Neural progenitor cell (in vitro differentiated cells): ENCODE measurements around the gene DNAI4.

Experiments used
- EZH2 ChIP-seq: fragments of 200-600 bp; sonication (generic); IDR thresholded peaks from 2 replicates; pipeline ENCODE4 v1.6.1; 2017; ENCODE audit warnings: antibody characterized with exemption, mild to moderate bottlenecking, moderate library complexity
- EZH2phosphoT487 ChIP-seq: fragments of 200-600 bp; sonication (generic); IDR thresholded peaks from 2 replicates; pipeline ENCODE4 v1.6.1; 2017; ENCODE audit warnings: antibody characterized with exemption
- TF ChIP-seq, protein P1 (sequence below): fragments of 200-600 bp; sonication (generic); IDR thresholded peaks from 2 replicates; pipeline ENCODE4 v1.5.1; 2017; ENCODE audit warnings: antibody characterized with exemption, mild to moderate bottlenecking

DNA sequence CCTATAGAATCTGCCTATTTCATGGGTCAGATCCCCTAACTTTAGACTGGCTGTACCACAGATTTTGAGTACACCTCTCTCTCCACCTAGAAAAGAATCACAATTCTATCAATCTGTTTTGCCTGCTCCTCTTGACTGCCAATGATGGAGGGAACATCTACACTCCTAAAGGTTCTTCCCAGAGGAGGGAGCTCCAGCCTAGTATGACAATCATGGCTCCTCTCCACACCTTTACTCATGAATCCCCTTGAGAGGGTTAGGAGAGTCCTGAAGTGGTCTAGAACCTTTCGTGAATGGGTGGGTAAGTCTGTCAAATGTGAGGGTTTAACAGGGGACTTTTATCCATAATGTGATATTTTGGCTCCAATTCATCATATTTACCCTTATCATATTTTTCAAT is 48.0 kb downstream of the DNAI4 start:
- TF ChIP-seq, protein P1, sequence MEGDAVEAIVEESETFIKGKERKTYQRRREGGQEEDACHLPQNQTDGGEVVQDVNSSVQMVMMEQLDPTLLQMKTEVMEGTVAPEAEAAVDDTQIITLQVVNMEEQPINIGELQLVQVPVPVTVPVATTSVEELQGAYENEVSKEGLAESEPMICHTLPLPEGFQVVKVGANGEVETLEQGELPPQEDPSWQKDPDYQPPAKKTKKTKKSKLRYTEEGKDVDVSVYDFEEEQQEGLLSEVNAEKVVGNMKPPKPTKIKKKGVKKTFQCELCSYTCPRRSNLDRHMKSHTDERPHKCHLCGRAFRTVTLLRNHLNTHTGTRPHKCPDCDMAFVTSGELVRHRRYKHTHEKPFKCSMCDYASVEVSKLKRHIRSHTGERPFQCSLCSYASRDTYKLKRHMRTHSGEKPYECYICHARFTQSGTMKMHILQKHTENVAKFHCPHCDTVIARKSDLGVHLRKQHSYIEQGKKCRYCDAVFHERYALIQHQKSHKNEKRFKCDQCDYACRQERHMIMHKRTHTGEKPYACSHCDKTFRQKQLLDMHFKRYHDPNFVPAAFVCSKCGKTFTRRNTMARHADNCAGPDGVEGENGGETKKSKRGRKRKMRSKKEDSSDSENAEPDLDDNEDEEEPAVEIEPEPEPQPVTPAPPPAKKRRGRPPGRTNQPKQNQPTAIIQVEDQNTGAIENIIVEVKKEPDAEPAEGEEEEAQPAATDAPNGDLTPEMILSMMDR: no peak
- TF ChIP-seq EZH2phosphoT487 (no peak), EZH2 (no peak)
